HG02885 (cell line): ENCODE results near the gene UGT1A10.
"Not testable (repeated sequence)": the region's sequence is repeated elsewhere in the genome, so short reads cannot be mapped to it uniquely, and the experiment has no call there.

ENCODE experiments used
- ATAC-seq: cut with Tn5 transposase; IDR thresholded peaks from one replicate; pipeline ENCODE4 v1.9.1; 2021; ENCODE audit warnings: mild to moderate bottlenecking; ENCODE audit not compliant: unreplicated experiment, poor library complexity

The UGT1A10 gene

GRCh38 chr2:233690444-233690843 is 54.2 kb downstream of the UGT1A10 start:
- ATAC-seq = no peak

- ATAC-seq = no peak
Observed at GRCh38 chr2:233691443-233692433, 55.5 kb downstream of the UGT1A10 start.

GRCh38 chr2:233692648-233693047 is 56.4 kb downstream of the UGT1A10 start, which contains the start of gene UGT1A6:
TSS of gene UGT1A6 (plus strand) at chr2:233692890. CDS start at chr2:233693005, 115 bp downstream.
- ATAC-seq = no peak

GRCh38 chr2:233693963-233694362 is 57.7 kb downstream of the UGT1A10 start:
- ATAC-seq = no peak

- no peak for ATAC-seq
Observed at GRCh38 chr2:233698740-233699139, 62.5 kb downstream of the UGT1A10 start.

- no peak for ATAC-seq
Observed at GRCh38 chr2:233699424-233700027, 63.3 kb downstream of the UGT1A10 start.

GRCh38 chr2:233700028-233700635 is 63.9 kb downstream of the UGT1A10 start:
- ATAC-seq = no peak

GRCh38 chr2:233700842-233701241 is 64.6 kb downstream of the UGT1A10 start:
- not testable (repeated sequence) for ATAC-seq

- ATAC-seq = no peak
Observed at GRCh38 chr2:233702238-233702637, 66.0 kb downstream of the UGT1A10 start.

- ATAC-seq = no peak
Observed at GRCh38 chr2:233705911-233706506, 69.8 kb downstream of the UGT1A10 start.

GRCh38 chr2:233706720-233707119 is 70.5 kb downstream of the UGT1A10 start:
- ATAC-seq = no peak

GRCh38 chr2:233707940-233708644 is 71.8 kb downstream of the UGT1A10 start:
- ATAC-seq = no peak

- ATAC-seq = no peak
Observed at GRCh38 chr2:233708942-233709341, 72.7 kb downstream of the UGT1A10 start.

- ATAC-seq = no peak
Observed at GRCh38 chr2:233711312-233712008, 75.2 kb downstream of the UGT1A10 start.

GRCh38 chr2:233712611-233713261 is 76.5 kb downstream of the UGT1A10 start, which contains the start of gene UGT1A5:
TSS of gene UGT1A5 (plus strand) at chr2:233712907. CDS start at chr2:233712992, 85 bp downstream.
- no peak for ATAC-seq

- ATAC-seq = no peak
Observed at GRCh38 chr2:233713262-233713615, 77.0 kb downstream of the UGT1A10 start.

- ATAC-seq = no peak
Observed at GRCh38 chr2:233714121-233714520, 77.9 kb downstream of the UGT1A10 start.

GRCh38 chr2:233718552-233718951 is 82.3 kb downstream of the UGT1A10 start, which contains the start of gene UGT1A4:
TSS of gene UGT1A4 (plus strand) at chr2:233718736. CDS start at chr2:233718821, 85 bp downstream.
- no peak for ATAC-seq
